HCT116 (cell line): ENCODE measurements around the gene NDUFA7. TPM values are rescaled to one million over a fixed set of nuclear protein-coding genes. Genes with fewer than 3 reads are reported as not detected.

ENCODE experiments used
- total RNA-seq: library from RNA; stranded (reverse); gene quantifications from one replicate; pipeline ENCODE4 v1.2.1, GENCODE V29; 2021; ENCODE audit not compliant: unreplicated experiment

Gene NDUFA7
- total RNA-seq, 1 experiment from 2014 or later, result 86.9 TPM

Other genes with a start within 250 kb of the NDUFA7 start
- 6.6 TPM for gene FBN3, start 171.8 kb downstream of the NDUFA7 start, total RNA-seq
- 26.0 TPM for gene CERS4, start 112.0 kb downstream of the NDUFA7 start, total RNA-seq
- 86.2 TPM for gene CD320, start 13.0 kb downstream of the NDUFA7 start, total RNA-seq
- gene RPS28, start 121 bp upstream of the NDUFA7 start, total RNA-seq, result 2,379 TPM
- 21.7 TPM for gene KANK3, start 21.9 kb upstream of the NDUFA7 start, total RNA-seq
- gene ANGPTL4, start 42.8 kb upstream of the NDUFA7 start, total RNA-seq, result 54.8 TPM
- 140 TPM for gene RAB11B, start 69.0 kb upstream of the NDUFA7 start, total RNA-seq
- gene MARCHF2, start 91.9 kb upstream of the NDUFA7 start, total RNA-seq, result 22.5 TPM
- 298 TPM for gene HNRNPM, start 123.6 kb upstream of the NDUFA7 start, total RNA-seq
- 1.3 TPM for gene PRAM1, start 181.3 kb upstream of the NDUFA7 start, total RNA-seq
- gene ZNF414, start 192.8 kb upstream of the NDUFA7 start, total RNA-seq, result 31.9 TPM